GM21529 (cell line): ENCODE results near the gene CSF2RB.

ENCODE experiments used
- ATAC-seq: cut with Tn5 transposase; IDR thresholded peaks from one replicate; pipeline ENCODE4 v1.9.1; 2021; ENCODE audit not compliant: unreplicated experiment

Gene CSF2RB

GRCh38 chr22:36934418-36935312, 21.2 kb downstream of the CSF2RB start:
- ATAC-seq: no peak

- no peak for ATAC-seq
Measured at GRCh38 chr22:36935313-36935610, 21.8 kb downstream of the CSF2RB start.

- no peak for ATAC-seq
Measured at GRCh38 chr22:36935694-36936093, 22.3 kb downstream of the CSF2RB start.

DNA sequence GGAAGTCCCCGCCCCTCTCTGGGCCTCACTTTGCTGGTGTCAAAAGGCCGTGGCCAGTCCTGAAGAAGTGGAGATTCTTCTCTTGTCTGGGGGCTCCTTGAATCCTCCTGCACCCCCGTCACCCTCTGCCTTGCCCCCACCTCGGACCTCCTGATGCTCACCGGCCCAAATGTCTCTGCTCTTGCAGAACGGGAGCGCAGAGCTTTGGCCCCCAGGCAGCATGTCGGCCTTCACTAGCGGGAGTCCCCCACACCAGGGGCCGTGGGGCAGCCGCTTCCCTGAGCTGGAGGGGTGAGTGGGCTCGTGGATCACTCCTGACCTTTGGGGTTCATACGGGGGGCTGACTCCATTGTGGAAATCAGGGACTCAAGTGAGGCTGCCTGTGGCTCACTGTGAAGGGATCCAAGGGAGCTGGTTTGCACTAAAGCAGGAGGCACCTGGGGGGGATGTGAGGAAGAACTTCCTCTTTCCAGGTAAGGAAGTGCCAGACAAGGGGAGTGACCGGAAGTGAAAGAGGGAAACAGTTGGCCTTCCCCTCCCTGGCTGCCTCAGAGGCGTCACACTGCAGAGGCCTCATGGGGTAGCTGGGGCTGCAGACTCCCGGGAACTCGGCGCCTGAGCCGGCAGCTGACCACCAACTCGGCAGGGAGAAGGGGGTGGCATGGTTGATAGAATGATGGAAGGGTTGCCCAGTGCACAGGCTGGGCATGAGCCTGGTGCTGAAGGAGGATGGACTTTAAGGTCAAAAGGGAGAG, 23.1 kb downstream of the CSF2RB start:
- ATAC-seq: no peak

- no peak for ATAC-seq
Measured at GRCh38 chr22:36937319-36938027, 24.0 kb downstream of the CSF2RB start.

- ATAC-seq: no peak
Measured at GRCh38 chr22:36938028-36938425, 24.6 kb downstream of the CSF2RB start.

- ATAC-seq: no peak
Measured at GRCh38 chr22:36938886-36939285, 25.5 kb downstream of the CSF2RB start.

- no peak for ATAC-seq
Measured at GRCh38 chr22:36940676-36941075, 27.2 kb downstream of the CSF2RB start.

DNA sequence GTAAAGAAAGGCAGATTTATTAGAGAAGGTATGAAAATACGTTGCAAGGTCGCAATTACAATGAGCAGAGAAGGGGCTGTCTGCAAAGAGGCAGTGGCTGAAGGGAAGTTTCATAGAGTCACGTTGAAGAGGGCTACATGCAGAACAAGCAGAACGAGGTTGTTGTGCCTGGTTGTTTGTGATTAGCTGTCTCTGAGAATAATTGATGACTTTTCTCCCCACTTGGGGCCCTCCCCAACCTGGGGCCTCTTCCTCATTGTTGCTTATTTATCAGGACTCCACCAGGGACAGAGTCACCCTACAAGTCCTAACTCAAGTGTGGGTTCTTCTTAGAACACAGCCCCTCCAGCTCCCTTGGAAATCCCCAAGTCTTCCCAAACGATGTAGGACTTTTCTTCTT, 29.1 kb downstream of the CSF2RB start:
- no peak for ATAC-seq

- ATAC-seq: no peak
Measured at GRCh38 chr22:36946421-36947158, 33.2 kb downstream of the CSF2RB start.

DNA sequence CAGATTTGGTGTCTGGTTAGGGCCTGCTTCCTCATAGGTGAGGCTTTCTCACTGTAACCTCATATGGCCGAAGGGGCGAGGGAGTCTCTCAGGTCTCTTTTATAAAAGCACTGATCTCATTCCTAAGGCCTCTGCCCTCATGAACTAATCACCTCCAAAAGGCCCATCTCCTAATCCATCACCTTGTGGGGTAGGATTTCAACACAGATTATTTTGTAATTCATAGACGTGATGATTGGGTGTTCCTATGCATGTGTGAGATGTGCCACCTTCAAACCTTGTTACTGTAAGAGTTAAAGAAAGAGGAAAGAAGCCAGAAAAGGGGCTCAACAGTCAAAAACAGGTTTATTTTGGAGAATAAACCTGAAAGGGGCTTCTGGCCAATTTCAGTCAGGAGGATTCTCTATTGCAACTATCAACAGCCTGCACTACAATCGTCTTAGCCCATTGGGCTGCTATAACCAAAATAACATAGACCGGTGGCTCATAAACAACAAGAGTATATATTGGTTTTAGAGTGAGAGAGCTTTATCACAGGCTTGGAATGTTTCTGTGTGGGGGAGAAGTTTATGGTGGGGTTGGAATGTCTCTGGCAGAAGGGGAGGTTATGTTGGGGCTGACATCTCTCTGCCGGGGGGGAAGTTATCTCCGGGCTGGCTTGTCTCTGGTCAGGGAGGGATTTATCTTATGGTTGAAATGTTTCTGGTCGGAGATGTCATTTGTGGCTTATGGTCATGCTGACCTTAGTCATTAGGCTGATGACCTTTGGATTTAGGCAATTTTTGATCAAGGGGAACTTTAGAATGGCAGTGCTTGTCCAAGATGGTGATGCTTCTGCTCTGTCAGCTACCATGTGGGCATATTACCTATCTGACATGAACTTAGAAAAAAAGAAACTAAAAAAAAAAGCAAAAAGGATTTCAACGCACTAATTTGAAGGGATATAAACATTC, 35.1 kb downstream of the CSF2RB start:
- no peak for ATAC-seq

DNA sequence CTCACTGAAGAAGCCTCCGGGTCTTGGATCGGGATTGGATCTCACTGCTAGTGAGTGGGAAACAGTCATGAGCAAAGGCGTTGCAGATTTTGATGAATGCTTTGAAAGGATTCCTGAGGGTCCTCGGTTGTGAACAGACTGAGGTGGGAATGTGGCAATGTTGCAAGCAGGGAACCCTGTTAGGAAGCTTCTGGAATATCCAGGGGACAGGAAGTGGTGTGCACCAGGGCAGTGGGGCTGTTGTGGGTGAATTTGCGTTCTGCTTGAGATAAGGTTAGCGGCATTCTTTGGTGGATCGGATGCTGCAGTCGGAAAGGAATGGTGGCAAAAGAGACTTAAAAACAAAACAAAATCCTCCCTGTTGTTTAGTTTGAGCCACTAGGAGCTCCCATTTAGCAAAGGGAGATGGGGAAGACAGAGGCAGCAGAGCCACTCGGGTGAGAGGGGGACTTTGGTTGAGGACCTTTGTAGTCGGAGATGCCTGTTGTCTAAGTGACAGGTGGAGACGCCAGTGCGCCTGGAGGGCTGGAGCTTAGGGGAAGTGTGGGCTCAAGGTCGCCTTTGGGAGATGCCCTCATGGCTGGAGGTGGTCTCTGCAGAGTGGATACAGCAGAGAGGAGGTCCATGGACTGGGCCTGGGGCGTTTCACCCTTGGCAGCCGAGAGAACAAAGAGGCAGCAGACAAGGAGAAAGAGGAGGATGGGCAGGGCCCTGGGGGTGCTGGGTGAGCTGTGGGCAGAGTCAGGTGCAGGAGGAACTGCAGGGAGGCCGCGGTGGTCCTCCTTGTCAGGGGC, 37.6 kb downstream of the CSF2RB start:
- ATAC-seq: no peak

- no peak for ATAC-seq
Measured at GRCh38 chr22:36951746-36952145, 38.3 kb downstream of the CSF2RB start.

GRCh38 chr22:36953239-36954080, 40.0 kb downstream of the CSF2RB start:
- ATAC-seq: no peak

DNA sequence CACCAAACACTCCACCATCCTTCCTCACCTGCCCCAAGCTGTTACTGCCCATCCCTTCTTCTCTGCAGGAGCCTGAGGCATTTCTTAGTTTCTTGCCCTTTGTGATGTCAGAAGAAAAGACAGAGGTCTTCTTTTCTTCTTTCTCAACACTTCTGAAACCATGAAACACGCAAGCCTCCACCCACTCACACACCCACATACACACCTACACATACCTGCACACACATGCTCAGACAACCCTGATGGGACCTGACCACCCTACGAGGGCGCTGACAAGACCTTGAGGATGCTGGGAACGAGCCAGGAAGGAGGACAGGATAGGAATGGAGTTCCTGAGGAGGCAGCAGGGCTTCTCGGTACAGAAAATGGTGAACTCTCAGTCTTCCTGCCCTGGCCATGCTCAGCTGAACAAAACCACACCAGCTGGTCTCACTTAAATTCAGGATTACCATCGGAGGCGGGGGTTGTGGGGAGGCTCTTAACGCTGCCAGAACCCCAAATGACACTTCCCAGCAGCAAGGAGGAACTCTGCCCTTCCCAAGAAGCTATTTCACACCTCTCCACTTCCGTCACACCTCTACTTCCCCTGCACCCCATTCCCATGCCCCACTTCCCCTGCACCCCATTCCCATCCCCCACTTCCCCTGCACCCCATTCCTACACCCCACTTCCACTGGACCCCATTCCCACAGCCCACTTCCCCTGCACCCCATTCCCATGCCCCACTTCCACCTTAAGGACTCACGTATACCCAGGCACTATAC, 41.0 kb downstream of the CSF2RB start:
- no peak for ATAC-seq

GRCh38 chr22:36955691-36956090, 42.3 kb downstream of the CSF2RB start:
- ATAC-seq: no peak

DNA sequence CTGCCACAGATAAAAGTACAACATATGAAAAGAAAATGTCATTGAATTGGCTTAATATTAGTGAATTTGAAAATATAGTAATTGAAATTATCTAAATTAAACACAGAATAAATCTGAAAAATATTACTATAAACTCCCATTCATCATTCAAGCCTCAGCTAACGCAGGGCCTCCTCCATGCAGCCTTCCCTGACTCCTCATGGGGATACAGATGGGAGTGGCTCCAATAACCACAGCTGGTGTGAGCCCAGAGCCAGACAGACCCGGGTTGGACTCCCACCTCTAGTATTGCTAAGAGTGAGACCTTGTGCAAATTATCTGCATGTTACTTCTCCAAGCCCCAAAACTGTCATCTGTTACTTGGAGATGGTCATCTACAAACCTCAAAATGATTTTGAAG, 44.9 kb downstream of the CSF2RB start:
- ATAC-seq: no peak

DNA sequence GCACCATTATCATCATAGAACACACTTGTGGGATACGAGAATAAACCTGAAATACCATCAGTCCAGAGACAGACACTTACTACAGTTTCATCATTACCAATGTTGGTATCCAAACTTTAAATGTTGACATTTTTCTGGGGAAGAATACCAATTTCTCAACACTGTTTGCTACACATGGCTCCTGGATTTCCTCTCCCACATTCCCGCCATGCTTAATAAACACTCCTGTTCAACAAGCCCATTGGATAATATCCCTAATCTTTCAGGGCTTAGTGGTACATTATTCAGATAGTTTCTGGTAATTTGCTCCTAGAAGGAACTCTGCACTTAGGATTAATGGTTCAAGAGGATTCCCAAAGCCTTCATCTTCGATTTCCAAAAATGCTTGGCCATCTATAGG, 48.2 kb downstream of the CSF2RB start:
- ATAC-seq: no peak
